K562 treated with DMSO at 1 percent for 4 hours (cell line): ENCODE measurements around the gene KCNE3. TPM values are rescaled to one million over a fixed set of nuclear protein-coding genes. Genes with fewer than 3 reads are reported as not detected.

Source experiments
- total RNA-seq: library from RNA; unstranded; fragments of 300-600 nt; gene quantifications from 2 replicates; pipeline ENCODE4 v1.2.3, GENCODE V29; 2022; ENCODE audit not compliant: insufficient read depth

The KCNE3 gene
- 2.6 and 3.5 TPM in 2 replicates for total RNA-seq

GRCh38 chr11:74466916-74467885 lies at the start of gene KCNE3:
Gene KCNE3 (minus strand): TSS chr11:74467549. CDS start chr11:74457563, 9,986 bp downstream.

GRCh38 chr11:74492974-74493790 lies 25.8 kb upstream of the KCNE3 start, which contains the start of gene LIPT2:
Gene LIPT2 (minus strand): TSS chr11:74493724. CDS start chr11:74493703, 21 bp downstream.

Other genes starting within 250 kb of the KCNE3 start
- gene P4HA3, start 155.9 kb downstream of the KCNE3 start, total RNA-seq = not detected in 2 replicates
- 0.95 and 1.6 TPM in 2 replicates for gene PGM2L1, start 69.1 kb downstream of the KCNE3 start, total RNA-seq
- 2.9 and 3.6 TPM in 2 replicates for gene LIPT2, start 26.2 kb upstream of the KCNE3 start, total RNA-seq
- gene POLD3, start 125.0 kb upstream of the KCNE3 start, total RNA-seq = 9.6 and 13.5 TPM in 2 replicates